T-helper 2 cell treated with Interferon-gamma antibody and Interleukin-4, amounts not matched to agents 100 ng/mL and 5 ng/mL, for 36 hours (primary cell): ENCODE measurements around the gene EFCAB11. TPM values are rescaled to one million over a fixed set of nuclear protein-coding genes. Genes with fewer than 3 reads are reported as not detected.
"Not testable (repeated sequence)": the region's sequence is repeated elsewhere in the genome, so short reads cannot be mapped to it uniquely, and the experiment has no call there.

Source experiments
- intact Hi-C: fragments of 100-400 bp; cut with micrococcal nuclease; formaldehyde crosslinking; loops from one replicate; pipeline ENCODE4 v1.15.1; 2023
- total RNA-seq: library from RNA; stranded (reverse); gene quantifications from 2 replicates; pipeline ENCODE4 v1.2.3, GENCODE V29; 2022

The EFCAB11 gene
- total RNA-seq, 1 donor from 2014 or later: 6.5 TPM

DNA sequence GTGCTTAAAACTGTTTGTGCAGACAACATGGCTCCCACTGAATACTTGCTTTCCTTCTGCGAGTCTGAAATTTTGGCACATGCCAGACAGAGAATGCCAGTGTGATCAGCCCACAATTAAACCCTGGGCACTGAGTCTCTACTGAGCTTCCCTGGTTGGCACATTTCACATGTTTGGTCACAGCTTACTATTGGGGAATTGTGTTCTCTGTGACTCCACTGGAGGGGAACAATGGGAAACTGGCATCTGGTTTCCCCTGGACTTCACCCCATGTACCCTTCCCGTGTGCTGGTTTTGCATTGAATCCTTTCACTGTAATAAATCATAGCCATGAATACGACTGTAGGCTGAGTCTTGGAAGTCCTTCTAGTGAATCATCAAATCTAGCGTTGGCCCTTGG, 64.9 kb downstream of the EFCAB11 start:
- intact Hi-C loops: no loop called here

DNA sequence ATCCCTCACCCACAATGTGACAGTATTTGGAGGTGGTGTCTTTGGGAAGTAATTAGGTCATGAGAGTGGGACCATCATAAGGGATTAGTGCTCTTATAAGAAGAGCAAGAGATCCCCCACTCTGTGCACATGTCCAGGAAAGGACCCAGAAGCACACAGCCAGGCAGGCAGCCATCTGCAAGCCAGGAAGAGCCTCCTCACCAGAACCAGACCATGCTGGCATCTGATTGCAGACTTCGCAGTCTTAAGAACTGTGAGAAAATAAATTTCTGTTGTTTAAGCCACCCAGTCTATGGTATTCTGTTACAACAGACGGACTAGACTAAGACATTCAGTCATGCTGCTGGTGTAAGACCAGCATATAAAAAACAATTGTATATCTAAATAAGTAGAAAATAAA, 69.8 kb downstream of the EFCAB11 start:
- intact Hi-C loops: no loop called here

DNA sequence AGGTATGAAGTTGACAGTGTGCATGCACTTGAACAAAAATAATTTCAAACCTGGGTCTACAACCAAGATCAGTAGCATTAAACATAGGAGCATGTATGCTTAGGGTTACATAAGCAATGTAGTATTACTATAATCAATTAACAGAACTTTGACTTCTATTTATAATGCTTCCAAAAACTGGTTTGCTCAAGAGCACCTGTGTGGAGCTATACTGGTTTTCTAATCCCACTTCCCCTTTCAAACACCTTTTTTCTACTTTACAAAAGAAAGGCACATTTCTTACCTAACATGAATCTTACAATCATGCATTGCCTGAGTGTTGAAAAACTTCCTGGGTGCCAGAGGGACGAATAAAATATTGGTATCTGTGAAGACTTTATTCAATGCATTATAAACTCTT, 72.7 kb downstream of the EFCAB11 start:
- intact Hi-C loops: no loop called here

DNA sequence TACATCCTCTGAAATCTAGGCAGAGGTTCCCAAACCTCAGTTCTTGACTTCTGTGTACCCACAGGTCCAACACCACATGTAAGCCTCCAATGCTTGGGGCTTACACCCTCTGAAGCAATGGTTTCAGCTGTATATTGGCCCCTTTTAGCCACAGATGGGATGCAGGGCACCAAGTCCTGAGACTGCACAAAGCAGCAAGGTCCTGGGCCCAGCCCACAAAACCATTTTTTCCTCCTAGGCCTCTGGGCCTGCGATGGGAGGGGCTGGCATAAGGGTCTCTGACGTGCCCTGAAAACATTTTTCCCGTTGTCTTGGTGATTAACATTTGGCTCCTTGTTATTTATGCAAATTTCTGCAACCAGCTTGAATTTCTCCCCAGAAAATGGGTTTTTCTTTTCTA, 80.4 kb downstream of the EFCAB11 start:
- intact Hi-C loops: not testable (repeated sequence)

DNA sequence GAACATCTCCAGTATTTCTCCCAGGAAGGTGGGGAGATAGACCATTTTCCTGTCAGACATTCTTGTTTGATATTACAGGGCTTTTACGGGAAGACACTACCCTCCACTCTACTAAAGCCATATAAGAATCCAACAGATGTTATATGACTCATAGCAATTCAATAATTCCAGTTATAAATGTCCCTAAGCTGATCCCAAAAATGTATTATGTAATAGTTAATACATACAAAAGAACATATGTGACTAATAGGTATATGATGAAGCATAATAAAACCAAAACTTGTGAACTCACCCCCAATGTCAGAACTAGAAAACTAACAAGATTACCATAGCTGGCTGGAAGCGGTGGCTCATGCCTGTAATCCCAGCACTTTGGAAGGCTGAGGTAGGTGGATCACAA, 84.2 kb downstream of the EFCAB11 start:
- intact Hi-C loops: no loop called here

DNA sequence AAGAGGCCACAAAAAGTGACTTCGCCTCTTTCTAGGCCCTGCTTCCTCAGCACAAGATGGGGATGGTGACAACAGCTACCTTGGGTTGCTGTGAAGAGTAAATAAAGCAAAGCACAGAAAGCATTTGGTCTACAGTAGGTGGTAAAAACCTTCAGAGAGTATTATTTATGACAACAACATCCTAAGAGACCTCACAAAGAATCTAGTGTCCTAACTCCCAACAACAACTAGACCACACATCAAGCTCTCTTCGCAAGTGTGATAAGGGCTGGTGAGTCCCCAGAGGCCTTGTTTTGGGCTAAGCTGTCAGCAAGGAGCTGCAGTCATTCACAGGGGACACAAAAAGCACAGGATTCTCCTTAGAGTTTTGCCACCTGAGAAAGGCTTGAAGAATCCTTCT, 84.9 kb downstream of the EFCAB11 start:
- intact Hi-C loops: no loop called here

DNA sequence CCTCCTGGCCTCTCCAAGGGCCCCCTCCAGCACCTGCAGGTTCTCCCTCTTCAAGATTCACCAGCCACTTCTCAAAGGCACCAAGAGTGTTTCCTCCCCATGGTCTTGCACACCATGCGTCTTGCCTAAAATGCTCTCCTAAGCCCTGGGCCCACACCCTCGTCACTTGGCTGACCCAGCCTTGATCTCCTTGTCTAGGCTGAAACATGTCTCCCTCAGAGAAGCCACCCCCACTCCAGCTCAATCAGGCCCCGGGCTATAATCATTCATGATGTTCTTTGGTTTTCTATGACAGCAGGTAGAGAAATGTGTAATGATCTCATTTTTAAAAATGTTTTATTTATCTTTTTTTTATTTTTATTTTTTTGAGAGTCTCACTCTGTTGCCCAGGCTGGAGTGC, 88.1 kb downstream of the EFCAB11 start:
- intact Hi-C loops: no loop called here

DNA sequence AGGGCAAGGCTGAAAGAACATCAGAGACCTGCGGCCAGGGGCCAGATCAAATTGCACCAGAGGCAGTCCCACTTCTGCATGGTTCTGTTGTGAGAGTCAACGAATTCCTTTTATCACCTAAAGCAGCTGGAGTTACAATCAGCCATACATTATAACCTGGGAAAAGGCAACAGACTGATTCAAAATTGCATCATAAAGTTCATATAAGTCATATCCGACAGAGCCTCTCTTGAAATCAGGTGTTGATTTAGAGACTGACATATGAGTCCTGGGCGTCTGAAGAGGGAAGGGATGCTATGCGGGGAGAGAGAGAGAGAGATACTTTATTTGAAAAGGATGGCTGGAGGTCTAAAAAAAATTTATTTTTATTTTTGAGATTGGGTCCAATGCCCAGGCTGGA, 89.4 kb downstream of the EFCAB11 start:
- intact Hi-C loops: no loop called here

DNA sequence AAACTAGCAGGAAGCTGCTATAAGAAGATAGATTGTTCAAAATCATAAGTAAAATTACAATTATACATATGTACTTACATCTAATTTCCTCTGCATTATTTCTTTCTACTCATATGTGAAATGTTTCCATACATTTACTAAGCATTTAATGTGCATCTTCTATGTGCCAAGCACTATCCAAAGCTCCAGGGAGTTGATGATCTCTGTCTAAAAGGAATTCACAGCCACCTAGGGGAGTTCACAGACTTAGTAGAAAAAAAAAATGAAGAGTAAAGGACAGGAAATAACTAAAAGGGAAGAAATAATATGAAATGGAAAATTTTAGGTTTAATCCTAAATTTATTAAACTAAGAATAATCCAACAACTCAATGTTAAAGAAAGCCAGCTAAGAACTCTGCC, 91.7 kb downstream of the EFCAB11 start:
- intact Hi-C loops: no loop called here

DNA sequence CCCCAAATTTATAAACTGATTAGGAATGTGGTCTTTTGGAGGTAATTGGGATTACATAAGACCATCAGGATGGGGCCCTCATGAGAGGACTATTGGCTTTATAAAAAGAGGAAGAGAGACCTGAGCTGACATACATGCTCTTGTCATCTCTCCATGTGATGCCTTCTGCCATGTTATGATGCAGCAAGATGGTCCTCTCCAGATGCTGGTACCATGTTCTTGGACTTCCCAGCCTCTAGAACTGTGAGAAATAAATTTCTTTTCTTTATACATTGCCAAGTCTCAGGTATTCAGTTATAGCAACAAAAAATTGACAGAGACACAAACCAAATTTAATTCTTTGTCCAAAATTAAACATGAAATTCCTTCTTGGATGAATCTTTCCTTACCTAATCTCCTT, 92.9 kb downstream of the EFCAB11 start:
- intact Hi-C loops: no loop called here

DNA sequence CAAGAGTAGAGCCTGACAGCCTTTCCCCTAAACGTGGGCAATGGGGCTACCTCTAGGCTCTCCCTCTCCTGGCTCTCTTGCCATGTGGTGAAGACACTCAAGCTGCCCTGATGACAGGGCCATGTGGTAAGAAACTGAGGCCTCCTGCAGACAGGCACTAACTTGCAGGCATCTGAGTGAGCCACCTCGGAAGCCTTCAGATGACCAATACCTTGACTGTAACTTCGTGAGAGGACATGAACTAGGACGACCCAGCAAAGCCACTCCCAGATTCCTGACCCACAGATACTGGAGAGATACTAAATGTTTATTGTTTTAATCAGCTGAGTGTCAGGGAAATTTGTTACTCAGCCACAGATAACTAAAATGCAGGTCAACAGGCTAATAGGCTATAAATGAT, 96.4 kb downstream of the EFCAB11 start:
- intact Hi-C loops: no loop called here

DNA sequence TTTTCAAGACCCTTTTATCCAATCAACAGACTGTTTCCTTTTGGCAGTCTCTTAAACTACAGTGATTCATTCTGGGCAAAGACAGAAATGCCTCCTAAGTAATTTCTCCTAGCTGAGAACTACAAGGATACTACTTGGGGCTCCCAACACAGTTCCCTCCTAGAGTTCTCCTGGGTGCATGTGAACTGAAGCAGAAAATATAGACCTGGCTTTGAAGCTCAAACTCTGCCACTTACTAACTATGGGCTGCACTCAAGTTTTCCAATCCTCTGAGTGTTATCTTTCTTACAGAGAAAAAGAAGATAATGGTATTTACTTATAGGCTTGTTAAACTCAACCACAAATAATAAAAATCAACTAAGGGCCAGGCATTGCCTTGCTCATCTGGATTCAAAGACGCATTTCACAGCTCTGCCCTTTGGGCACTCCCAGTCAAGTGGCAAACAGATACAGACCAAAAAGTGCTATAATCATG, 97.6 kb downstream of the EFCAB11 start:
- intact Hi-C loops: no loop called here

DNA sequence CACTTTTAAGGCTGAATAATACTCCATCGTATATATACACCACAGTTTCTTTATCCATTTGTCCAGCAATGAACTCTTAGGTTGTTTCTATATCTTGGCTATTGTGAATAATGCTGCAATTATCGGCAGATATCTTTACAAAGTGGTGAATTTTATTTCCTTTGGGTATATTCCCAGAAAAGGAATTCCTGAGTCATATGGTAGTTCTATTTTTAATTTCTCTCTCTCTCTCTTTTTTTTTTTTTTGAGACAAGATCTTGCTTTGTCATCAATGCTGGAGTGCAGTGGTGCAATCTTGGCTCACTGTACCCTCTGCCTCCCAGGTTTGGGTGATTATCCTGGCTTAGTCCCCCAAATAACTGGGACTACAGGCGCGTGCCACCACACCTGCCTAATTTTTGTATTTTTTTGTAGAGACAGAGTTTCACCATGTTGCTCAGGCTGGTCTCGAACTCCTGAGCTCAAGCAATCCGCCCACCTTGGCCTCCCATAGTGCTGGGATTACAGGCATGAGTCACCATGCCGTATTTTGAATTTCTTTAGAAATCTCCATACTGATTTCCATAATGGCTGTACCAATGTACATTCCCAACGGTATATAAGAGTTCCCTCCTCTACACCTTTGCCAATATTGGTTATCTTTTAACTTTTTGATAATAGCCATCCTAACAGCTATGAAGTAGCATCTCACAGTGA, 98.4 kb downstream of the EFCAB11 start:
- intact Hi-C loops: no loop called here

DNA sequence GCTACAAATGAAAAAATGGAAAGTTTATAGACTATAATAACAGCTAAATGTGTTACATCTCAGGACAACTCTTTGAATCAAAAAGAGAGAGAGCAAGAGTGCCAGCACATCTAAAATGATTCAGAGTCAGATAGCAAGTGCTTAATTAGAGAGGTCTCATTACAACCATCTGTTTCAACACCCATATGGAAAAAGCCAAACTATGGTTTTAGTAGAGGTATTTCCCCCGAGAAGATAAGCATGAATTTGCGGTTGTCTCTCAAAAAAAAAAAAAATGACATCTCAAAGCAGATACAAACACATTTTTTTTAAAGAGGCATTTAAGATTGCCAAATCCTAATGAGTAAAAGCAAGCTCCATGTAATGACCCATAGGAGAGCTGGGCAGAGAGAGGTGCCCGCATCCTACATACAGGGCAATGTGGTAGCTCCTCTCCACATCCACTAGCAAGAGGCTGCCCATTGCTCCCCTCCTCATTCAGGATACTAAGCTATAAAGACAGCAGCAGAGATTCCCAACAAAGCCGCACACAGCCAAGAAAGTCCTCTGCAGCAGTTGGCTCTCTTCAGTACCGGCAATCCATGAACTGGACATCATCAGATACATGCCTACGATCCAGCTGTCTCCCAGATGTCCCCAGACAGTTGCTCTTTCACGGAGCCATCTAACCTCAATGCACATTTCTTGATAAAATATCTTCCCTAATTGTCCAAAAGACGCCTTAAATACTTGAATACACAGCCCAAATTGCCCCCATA, 100.4 kb downstream of the EFCAB11 start:
- intact Hi-C loops: no loop called here

DNA sequence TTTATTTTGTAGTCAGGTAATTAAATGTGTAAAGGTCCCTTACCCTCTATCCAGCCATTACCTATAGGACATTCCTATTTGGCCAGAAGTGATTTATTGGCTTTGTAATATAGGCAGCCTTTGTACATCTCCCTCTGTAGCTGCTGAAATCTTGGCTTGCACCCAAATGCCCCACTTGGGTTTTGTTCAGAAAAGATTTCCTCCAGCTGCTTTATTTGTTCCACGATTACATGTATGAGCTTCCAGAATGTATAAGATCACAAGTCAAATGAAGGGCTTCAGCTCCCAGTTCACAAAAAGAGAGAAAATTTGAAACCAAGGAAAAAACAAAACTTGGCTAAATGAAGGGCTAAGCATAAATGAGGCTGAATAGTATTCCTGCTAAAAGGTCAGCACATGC, 103.4 kb downstream of the EFCAB11 start:
- intact Hi-C loops: no loop called here

DNA sequence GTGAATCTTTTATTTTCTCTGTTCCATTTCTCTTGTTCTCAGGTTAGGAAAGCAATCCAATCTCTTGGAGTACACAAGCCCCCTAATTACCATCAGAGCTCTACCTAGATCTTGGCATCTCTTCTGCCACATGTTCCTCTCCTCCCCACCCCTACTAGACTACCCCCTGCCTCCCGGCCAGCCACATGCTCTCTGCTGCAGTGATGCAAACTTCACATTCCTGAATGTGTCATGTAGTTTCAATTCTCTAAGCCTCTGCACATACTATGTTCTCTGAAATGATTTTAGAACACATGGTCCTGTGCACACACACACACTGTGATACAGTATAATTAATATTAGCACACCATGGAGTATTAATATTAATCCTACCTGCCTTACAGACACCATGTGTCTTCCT, 104.6 kb downstream of the EFCAB11 start:
- intact Hi-C loops: no loop called here

DNA sequence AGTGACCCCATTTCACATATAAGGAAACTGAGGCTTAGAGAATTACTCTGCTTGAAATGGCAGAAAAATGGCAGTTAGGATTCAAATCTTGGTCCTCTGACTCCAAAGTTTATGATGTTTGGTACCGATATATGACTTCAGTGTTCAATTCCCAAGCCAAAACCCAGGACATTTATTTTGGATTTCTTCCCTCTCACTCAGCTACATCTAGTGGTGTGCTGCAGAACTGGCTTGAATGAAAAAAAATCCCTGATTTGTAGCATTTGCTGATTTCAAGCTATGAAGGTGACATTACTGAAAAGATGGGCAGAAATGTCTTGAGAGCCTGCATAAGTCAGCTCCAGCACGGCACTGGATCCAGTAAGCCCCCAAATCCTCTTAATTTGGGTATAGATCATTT, 106.4 kb downstream of the EFCAB11 start:
- intact Hi-C loops: no loop called here

DNA sequence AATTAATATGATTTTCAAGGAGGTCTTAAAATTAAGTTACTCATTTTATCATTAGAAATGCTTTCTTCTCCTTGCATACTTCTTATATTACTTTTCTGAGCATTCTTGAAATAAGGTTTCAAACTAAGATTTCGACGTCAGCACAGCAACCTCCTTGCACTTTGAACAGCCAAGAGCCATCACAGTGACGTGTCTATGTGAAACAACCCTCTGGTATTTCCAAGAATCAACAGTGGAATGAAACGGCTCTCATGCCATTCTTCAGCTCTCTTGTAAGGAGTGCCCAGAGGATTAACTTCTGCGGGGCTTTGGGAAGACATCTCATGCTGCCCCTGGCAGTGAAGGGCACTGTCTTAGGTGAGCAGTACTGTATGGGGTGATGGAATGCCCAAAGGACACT, 109.2 kb downstream of the EFCAB11 start:
- intact Hi-C loops: no loop called here

DNA sequence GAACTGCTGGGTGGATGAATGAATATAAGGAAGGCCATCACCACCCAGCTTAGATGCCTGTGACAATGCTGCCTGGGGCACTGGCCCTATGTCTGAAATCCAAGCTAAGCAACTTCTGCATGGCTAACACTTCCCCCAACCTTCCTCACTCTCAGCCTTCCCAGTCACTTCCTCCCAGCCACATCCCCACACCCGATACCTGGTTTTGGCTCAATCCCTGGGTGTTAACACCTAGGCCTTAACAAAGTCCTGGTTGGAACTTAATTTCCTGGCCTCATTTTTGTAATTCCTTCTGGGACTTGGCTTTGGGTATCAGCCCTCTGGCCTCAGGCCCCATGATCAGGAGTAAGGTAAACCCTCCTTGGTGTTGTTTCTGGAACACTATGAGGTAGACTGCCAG, 110.0 kb downstream of the EFCAB11 start:
- intact Hi-C loops: no loop called here

DNA sequence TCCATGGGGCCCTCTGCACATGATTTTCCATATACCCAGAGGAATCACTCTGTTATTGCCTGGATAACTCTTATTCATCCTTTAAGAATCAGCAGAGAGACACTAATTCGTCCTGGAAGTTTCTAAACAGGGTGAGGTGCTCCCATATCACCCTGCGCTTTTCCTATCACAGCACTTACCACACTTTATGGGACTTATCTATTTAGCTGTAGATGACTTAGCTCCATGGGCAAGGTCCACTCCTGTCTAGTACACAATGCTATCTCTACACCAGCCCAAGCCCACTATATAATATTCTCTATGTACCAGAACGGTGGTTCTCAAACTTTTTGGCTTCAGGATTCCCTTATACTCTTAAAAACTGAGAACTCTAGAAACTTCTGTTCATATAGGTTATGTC, 111.7 kb downstream of the EFCAB11 start:
- intact Hi-C loops: no loop called here

DNA sequence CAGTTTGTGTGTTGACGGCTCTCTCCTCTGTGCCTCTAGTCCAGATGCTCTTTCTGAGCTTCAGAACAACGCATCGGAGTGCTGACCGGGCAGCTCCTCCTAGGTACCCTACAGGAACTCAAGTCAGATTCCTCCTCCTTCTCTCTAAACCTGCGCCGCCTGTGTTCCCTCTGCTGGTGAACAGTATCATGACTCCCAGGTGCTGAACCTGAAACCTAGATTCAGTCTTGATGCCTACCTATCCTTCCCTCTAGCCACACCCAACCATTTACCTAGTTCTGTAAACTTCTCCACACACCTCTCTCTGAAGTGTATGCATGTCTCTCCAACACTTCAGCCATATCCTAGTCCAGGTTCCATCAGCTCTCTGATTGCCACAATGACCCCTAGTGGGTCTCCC, 112.7 kb downstream of the EFCAB11 start:
- intact Hi-C loops: no loop called here

DNA sequence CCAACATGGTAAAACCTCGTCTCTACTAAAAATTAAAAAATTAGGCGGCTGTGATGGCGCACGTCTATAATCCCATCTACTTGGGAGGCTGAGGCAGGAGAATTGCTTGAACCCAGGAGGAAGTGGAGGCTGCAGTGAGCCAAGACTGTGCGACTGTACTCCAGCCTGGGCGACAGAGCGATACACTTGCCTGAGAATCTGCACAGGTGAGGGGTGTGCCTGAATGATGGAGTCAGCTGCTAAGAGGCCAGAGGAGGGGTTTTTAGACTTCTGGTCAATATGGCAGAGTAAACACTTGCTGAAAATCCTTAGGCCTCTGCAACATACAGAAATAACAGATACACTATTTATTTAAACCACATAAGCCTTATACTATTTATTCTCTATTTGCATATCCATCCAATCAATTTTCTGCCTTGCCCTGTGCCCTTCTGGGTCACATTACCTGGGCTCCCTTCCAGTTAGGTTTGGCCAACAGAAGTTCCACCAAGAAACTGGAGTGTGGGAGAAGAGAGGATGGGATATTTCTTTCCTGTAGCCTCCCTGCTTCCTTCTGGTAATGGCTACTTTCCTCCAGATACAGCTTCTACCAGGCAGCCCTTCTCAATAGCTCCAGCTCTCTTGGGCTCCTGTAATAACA, 117.6 kb downstream of the EFCAB11 start:
- intact Hi-C loops: no loop called here

DNA sequence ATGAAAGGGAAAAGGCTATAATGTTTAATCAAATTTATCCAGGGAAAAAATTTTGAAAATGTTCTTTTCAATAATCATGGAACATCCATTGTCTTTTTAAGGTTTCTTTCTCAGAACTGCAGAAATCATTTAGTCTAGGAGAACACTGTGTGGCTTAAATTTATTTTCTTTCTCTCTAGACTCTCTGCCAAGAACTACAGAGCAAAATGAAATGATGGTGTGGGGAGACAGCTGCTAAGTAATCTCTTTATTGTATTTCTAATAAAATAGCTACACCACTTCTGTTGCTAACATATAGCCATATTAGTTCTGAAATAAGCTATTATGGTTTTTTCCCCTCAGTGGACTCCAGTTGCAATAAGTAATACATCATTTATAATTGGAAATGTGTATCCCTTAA, 120.9 kb downstream of the EFCAB11 start:
- intact Hi-C loops: no loop called here
